Thoracic aorta (tissue), 2 donors: ENCODE data around the gene ZNF664. TPM values are rescaled to one million over a fixed set of nuclear protein-coding genes. Genes with fewer than 3 reads are reported as not detected.

Source experiments
- ATAC-seq: fragments of 150-250 bp; one replicate; pipeline ENCODE4 v1.8.0; 2017; ENCODE audit warnings: low read depth; ENCODE audit not compliant: insufficient number of reproducible peaks, low FRiP score
- DNase-seq: peaks from one replicate; pipeline ENCODE4 v3.0.0-alpha.2; 2020; ENCODE audit warnings: low spot score
- H3K27ac ChIP-seq, 2 donors: fragments of 200-600 bp; sonication (generic); 1 replicate in 1 of 2; 2 replicates in 1 of 2; pipeline ENCODE4 v1.5.1; 2016; ENCODE audit warnings: mild to moderate bottlenecking in 2 of 2, moderate library complexity in 2 of 2
- H3K27me3 ChIP-seq: fragments of 200-600 bp; sonication (generic); replicated peaks from 2 replicates; pipeline ENCODE4 v1.6.0; 2016; ENCODE audit warnings: mild to moderate bottlenecking; ENCODE audit not compliant: insufficient read depth
- H3K36me3 ChIP-seq: fragments of 200-600 bp; sonication (generic); one replicate; pipeline ENCODE4 v1.5.1; 2016
- H3K4me1 ChIP-seq, 2 donors: fragments of 200-600 bp; sonication (generic); 1 replicate in 1 of 2; 2 replicates in 1 of 2; pipeline versions ENCODE4 v1.5.1 to v1.6.0; 2016; ENCODE audit warnings: low read depth in 2 of 2, mild to moderate bottlenecking in 1 of 2; ENCODE audit not compliant: control insufficient read depth in 1 of 2
- H3K4me3 ChIP-seq: fragments of 200-600 bp; sonication (generic); 2 replicates; pipeline ENCODE4 v1.5.1; 2016; ENCODE audit warnings: mild to moderate bottlenecking
- H3K9me3 ChIP-seq: fragments of 200-600 bp; sonication (generic); 2 replicates; pipeline ENCODE4 v1.5.1; 2016
- CTCF ChIP-seq: fragments of 200-600 bp; sonication (generic); IDR thresholded peaks from one replicate; pipeline ENCODE4 v1.5.1; 2019; ENCODE audit warnings: antibody characterized with exemption
- total RNA-seq, 2 donors: library from RNA; depleted of rRNA; stranded (reverse); fragments of >200 nt; gene quantifications; one replicate each; pipeline versions ENCODE4 v1.1.0 to v1.2.3, GENCODE V29; 2016

Gene ZNF664
- total RNA-seq, 2 donors from 2014 or later: 46.4 to 48.2 TPM

- ATAC-seq: no peak
- Histone ChIP-seq H3K36me3 (peaks cover 38% of the 10 kb centered on the region), H3K4me3 (no peak overlapping the region), H3K9me3 (no peaks in the 10 kb centered on the region), H3K27me3 (no peaks in the 10 kb centered on the region), H3K4me1 (no peaks in the 10 kb centered on the region), H3K27ac (no peak overlapping the region)
- DNase-seq: no peak
- no peak for TF ChIP-seq CTCF
Measured at GRCh38 chr12:123935956-123936355, 37.1 kb upstream of the ZNF664 start.

- Histone ChIP-seq H3K27ac (no peak overlapping the region), H3K4me1 (no peaks in the 10 kb centered on the region), H3K4me3 (no peak overlapping the region), H3K9me3 (no peaks in the 10 kb centered on the region), H3K27me3 (no peaks in the 10 kb centered on the region), H3K36me3 (peaks cover 38% of the 10 kb centered on the region)
- no peak for ATAC-seq
- DNase-seq: no peak
- TF ChIP-seq CTCF: no peak
Measured at GRCh38 chr12:123936471-123936870, 36.5 kb upstream of the ZNF664 start.

GRCh38 chr12:123936956-123937706 lies 35.9 kb upstream of the ZNF664 start:
- DNase-seq (no peak), ATAC-seq (no peak)
- Histone ChIP-seq H3K9me3 (peaks cover 4% of the 10 kb centered on the region), H3K4me1 (peaks cover 0 to 5% of the 10 kb centered on the region in 2 donors), H3K27ac (no peak overlapping the region), H3K4me3 (no peak overlapping the region), H3K27me3 (no peaks in the 10 kb centered on the region), H3K36me3 (peaks cover 38% of the 10 kb centered on the region)
- TF ChIP-seq CTCF: no peak

- ATAC-seq (no peak), DNase-seq (no peak)
- no peak overlapping the region for H3K27ac ChIP-seq
- H3K4me3 ChIP-seq: no peak overlapping the region
- H3K27me3 ChIP-seq: no peaks in the 10 kb centered on the region
- peaks cover 0 to 13% of the 10 kb centered on the region in 2 donors for H3K4me1 ChIP-seq
- peaks cover 4% of the 10 kb centered on the region for H3K9me3 ChIP-seq
- TF ChIP-seq CTCF: no peak
- H3K36me3 ChIP-seq: peaks cover 38% of the 10 kb centered on the region
Measured at GRCh38 chr12:123937707-123938591, 35.1 kb upstream of the ZNF664 start.
